H1 (cell line): ENCODE measurements around the gene KRT78. TPM values are rescaled to one million over a fixed set of nuclear protein-coding genes. Genes with fewer than 3 reads are reported as not detected.

ENCODE experiments used
- POLR2AphosphoS5 ChIP-seq: IDR thresholded peaks from 2 replicates; pipeline ENCODE4 v1.6.1; 2011; ENCODE audit warnings: low read depth, low read length
- ZNF274 ChIP-seq: IDR thresholded peaks from 2 replicates; pipeline ENCODE4 v1.7.0; 2012; ENCODE audit warnings: low read length, borderline replicate concordance; ENCODE audit errors: extremely low read depth
- polyA plus RNA-seq, 7 experiments: library from polyadenylated mRNA; depleted of rRNA in 3 of 7; stranded (reverse) in 5 of 7; unstranded in 2 of 7; fragments of >200 nt in 5 of 7; fragments of 200-250 nt in 2 of 7; gene quantifications; 1 replicate in 5 of 7; 2 replicates in 1 of 7; 4 replicates in 1 of 7; pipeline versions ENCODE4 v1.2.1 to v1.2.3, GENCODE V29; 2011 to 2013; ENCODE audit warnings: missing spikeins in 2 of 7, mixed read lengths in 2 of 7
- total RNA-seq: library from RNA; stranded (reverse); fragmentation: NEBNext Ultra II Directional; extraction: Animal tissue kit (Norgen Biotek cat#: 25700); gene quantifications from 2 replicates; pipeline ENCODE4 v1.2.1, GENCODE V29; 2021

The KRT78 gene
- total and polyA plus RNA-seq, 2 of the 8 experiments (the other 6 are each of a cell fraction or from before 2014, with no cell fraction given) = not detected

- TF ChIP-seq POLR2AphosphoS5 = no peak
- no peak for TF ChIP-seq ZNF274
These were observed 41.8 kb downstream of the KRT78 start (continued) for GRCh38 chr12:52806821-52807543.
